Neural crest cell (in vitro differentiated cells): ENCODE results near the gene TWNK. TPM values are rescaled to one million over a fixed set of nuclear protein-coding genes. Genes with fewer than 3 reads are reported as not detected.

Experiments
- DNase-seq: peaks from one replicate; pipeline ENCODE4 v3.0.0; 2021; ENCODE audit warnings: low read depth, mixed read lengths, low spot score
- H3K27ac Mint-ChIP-seq: one replicate; pipeline ENCODE4 v1.8.0; 2021; ENCODE audit warnings: mild to moderate bottlenecking, mixed read lengths; ENCODE audit not compliant: unreplicated experiment
- H3K27me3 Mint-ChIP-seq: 2 replicates; pipeline ENCODE4 v1.8.0; 2021; ENCODE audit warnings: low read depth, mild to moderate bottlenecking, mixed read lengths
- H3K36me3 Mint-ChIP-seq: 2 replicates; pipeline ENCODE4 v1.8.0; 2021; ENCODE audit warnings: low read depth, mild to moderate bottlenecking, mixed read lengths
- H3K4me1 Mint-ChIP-seq: 2 replicates; pipeline ENCODE4 v1.8.0; 2021; ENCODE audit warnings: mixed read lengths
- H3K4me3 Mint-ChIP-seq: one replicate; pipeline ENCODE4 v1.8.0; 2021; ENCODE audit warnings: mild to moderate bottlenecking, mixed read lengths
- H3K9me3 Mint-ChIP-seq: 2 replicates; pipeline ENCODE4 v1.8.0; 2021; ENCODE audit warnings: mixed read lengths
- microRNA-seq: library from miRNA; unstranded; fragments of <30 nt; microRNA quantifications from one replicate; pipeline ENCODE4, GENCODE V29; 2020
- total RNA-seq: library from RNA; stranded (reverse); gene quantifications from 2 replicates; pipeline ENCODE4 v1.2.1, GENCODE V29; 2021
- TF ChIP-seq, protein P1 (sequence below): fragments of 200-600 bp; sonication (generic); conservative IDR thresholded peaks from 2 replicates; pipeline ENCODE4 v1.5.0; 2021; ENCODE audit warnings: antibody characterized with exemption, mild to moderate bottlenecking

The TWNK gene
- total RNA-seq, 1 donor from 2014 or later, result 14.6 TPM

GRCh38 chr10:101042667-101043362 is 55.5 kb downstream of the TWNK start:
- DNase-seq, result peak; percentile 87
- Mint-ChIP-seq H3K4me3 (peak overlapping the region; percentile 95), H3K9me3 (no peaks in the 10 kb centered on the region), H3K4me1 (peaks cover 62% of the 10 kb centered on the region), H3K36me3 (peaks cover 3% of the 10 kb centered on the region), H3K27me3 (peaks cover 44% of the 10 kb centered on the region), H3K27ac (peak overlapping the region; percentile 98)
- TF ChIP-seq, protein P1, sequence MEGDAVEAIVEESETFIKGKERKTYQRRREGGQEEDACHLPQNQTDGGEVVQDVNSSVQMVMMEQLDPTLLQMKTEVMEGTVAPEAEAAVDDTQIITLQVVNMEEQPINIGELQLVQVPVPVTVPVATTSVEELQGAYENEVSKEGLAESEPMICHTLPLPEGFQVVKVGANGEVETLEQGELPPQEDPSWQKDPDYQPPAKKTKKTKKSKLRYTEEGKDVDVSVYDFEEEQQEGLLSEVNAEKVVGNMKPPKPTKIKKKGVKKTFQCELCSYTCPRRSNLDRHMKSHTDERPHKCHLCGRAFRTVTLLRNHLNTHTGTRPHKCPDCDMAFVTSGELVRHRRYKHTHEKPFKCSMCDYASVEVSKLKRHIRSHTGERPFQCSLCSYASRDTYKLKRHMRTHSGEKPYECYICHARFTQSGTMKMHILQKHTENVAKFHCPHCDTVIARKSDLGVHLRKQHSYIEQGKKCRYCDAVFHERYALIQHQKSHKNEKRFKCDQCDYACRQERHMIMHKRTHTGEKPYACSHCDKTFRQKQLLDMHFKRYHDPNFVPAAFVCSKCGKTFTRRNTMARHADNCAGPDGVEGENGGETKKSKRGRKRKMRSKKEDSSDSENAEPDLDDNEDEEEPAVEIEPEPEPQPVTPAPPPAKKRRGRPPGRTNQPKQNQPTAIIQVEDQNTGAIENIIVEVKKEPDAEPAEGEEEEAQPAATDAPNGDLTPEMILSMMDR, result no peak

DNA sequence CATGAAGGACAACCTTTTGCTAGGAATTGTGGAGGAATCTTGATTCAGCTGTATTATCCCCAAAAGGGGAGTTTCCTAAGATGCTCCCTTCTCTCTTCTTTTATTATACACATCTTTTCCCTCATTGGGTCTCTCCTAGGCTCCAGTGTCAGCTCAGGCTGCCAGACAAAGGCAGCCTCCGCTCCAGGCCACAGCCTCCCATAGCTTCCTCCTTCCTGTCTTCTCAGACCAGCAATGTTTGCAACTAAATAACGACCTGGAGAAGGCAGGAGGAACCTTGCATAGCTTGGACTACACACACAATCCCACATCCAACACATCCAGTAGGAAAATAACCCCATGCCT is 56.0 kb downstream of the TWNK start:
- peak overlapping the region; percentile 95 for H3K4me3 Mint-ChIP-seq
- peaks cover 58% of the 10 kb centered on the region for H3K4me1 Mint-ChIP-seq
- peaks cover 3% of the 10 kb centered on the region for H3K36me3 Mint-ChIP-seq
- no peaks in the 10 kb centered on the region for H3K9me3 Mint-ChIP-seq
- DNase-seq, result no peak
- TF ChIP-seq, protein P1, result no peak
- peaks cover 49% of the 10 kb centered on the region for H3K27me3 Mint-ChIP-seq
- H3K27ac Mint-ChIP-seq, result peak overlapping the region; percentile 98

Small RNAs within 50 kb of the gene (microRNA-seq; reads per million reads assigned to microRNA genes)
- gene MIR608, result not detected

Other genes with a start within 250 kb of the TWNK start
- gene PAX2, start 242.0 kb upstream of the TWNK start, total RNA-seq, result 1.0 and 1.5 TPM in 2 replicates
- gene SLF2, start 74.6 kb upstream of the TWNK start, total RNA-seq, result 39.6 and 40.6 TPM in 2 replicates
- gene SEMA4G, start 18.0 kb upstream of the TWNK start, total RNA-seq, result 7.0 and 9.1 TPM in 2 replicates
- gene MRPL43, start within 50 bp of the TWNK start, total RNA-seq, result 62.9 and 64.0 TPM in 2 replicates
- 70.8 and 71.0 TPM in 2 replicates for gene LZTS2, start 12.3 kb downstream of the TWNK start, total RNA-seq
- 0.50 and 0.68 TPM in 2 replicates for gene PDZD7, start 43.6 kb downstream of the TWNK start, total RNA-seq
- gene SFXN3, start 43.7 kb downstream of the TWNK start, total RNA-seq, result 1.9 and 2.1 TPM in 2 replicates
- gene KAZALD1, start 74.4 kb downstream of the TWNK start, total RNA-seq, result 1.4 and 2.9 TPM in 2 replicates
- 0.16 and 0.33 TPM in 2 replicates for gene TLX1, start 143.8 kb downstream of the TWNK start, total RNA-seq
- gene LBX1, start 241.9 kb downstream of the TWNK start, total RNA-seq, result 1.0 and 1.1 TPM in 2 replicates